Cortex of kidney (tissue), 1 donor: Measurements from ENCODE around the gene DDOST.
"Not testable (repeated sequence)": the region's sequence is repeated elsewhere in the genome, so short reads cannot be mapped to it uniquely, and the experiment has no call there.

Source experiments
- DNase-seq: peaks from one replicate; lab custom pipeline; 2025; lab: John Stamatoyannopoulos, UW

Gene DDOST

GRCh38 chr1:20691872-20692271 lies 30.7 kb upstream of the DDOST start:
- no peak for DNase-seq

GRCh38 chr1:20689645-20690056 lies 28.5 kb upstream of the DDOST start:
- no peak for DNase-seq

- DNase-seq: no peak
Observed at GRCh38 chr1:20686883-20687725, 25.9 kb upstream of the DDOST start.

GRCh38 chr1:20685741-20686140 lies 24.6 kb upstream of the DDOST start:
- DNase-seq: no peak

- DNase-seq: no peak
Observed at GRCh38 chr1:20685099-20685662, 24.0 kb upstream of the DDOST start.

GRCh38 chr1:20684651-20685050 lies 23.5 kb upstream of the DDOST start:
- DNase-seq: no peak

- DNase-seq: no peak
Observed at GRCh38 chr1:20684050-20684620, 23.0 kb upstream of the DDOST start.

- DNase-seq: no peak
Observed at GRCh38 chr1:20683614-20684013, 22.4 kb upstream of the DDOST start.

GRCh38 chr1:20682571-20683236 lies 21.5 kb upstream of the DDOST start:
- DNase-seq: no peak

- no peak for DNase-seq
Observed at GRCh38 chr1:20681999-20682398, 20.8 kb upstream of the DDOST start.

- DNase-seq: no peak
Observed at GRCh38 chr1:20680269-20680668, 19.1 kb upstream of the DDOST start.

- no peak for DNase-seq
Observed at GRCh38 chr1:20678599-20678998, 17.4 kb upstream of the DDOST start.

- not testable (repeated sequence) for DNase-seq
Observed at GRCh38 chr1:20673626-20674025, 12.5 kb upstream of the DDOST start.

GRCh38 chr1:20672265-20672632 lies 11.1 kb upstream of the DDOST start:
- no peak for DNase-seq

GRCh38 chr1:20670936-20671335 lies 9.8 kb upstream of the DDOST start:
- DNase-seq: no peak

GRCh38 chr1:20668581-20668980 lies 7.4 kb upstream of the DDOST start:
- no peak for DNase-seq

GRCh38 chr1:20666804-20667203 lies 5.6 kb upstream of the DDOST start:
- no peak for DNase-seq

- DNase-seq: no peak
Observed at GRCh38 chr1:20666146-20666545, 5.0 kb upstream of the DDOST start.

GRCh38 chr1:20665726-20666125 lies 4.6 kb upstream of the DDOST start:
- DNase-seq: no peak

GRCh38 chr1:20663969-20664715 lies 3.0 kb upstream of the DDOST start:
- DNase-seq: no peak

- DNase-seq: no peak
Observed at GRCh38 chr1:20663365-20663764, 2.2 kb upstream of the DDOST start.

GRCh38 chr1:20662110-20662475 lies 924 bp upstream of the DDOST start:
- no peak for DNase-seq
